SW480 (cell line): ENCODE data around the gene ADAM15.
A peak's percentile ranks its signal among the peaks of the same experiment; 100 is the strongest.

Source experiments
- DNase-seq: peaks from one replicate; pipeline ENCODE4 v3.0.0-alpha.2; 2016; ENCODE audit warnings: low spot score

The ADAM15 gene

DNA sequence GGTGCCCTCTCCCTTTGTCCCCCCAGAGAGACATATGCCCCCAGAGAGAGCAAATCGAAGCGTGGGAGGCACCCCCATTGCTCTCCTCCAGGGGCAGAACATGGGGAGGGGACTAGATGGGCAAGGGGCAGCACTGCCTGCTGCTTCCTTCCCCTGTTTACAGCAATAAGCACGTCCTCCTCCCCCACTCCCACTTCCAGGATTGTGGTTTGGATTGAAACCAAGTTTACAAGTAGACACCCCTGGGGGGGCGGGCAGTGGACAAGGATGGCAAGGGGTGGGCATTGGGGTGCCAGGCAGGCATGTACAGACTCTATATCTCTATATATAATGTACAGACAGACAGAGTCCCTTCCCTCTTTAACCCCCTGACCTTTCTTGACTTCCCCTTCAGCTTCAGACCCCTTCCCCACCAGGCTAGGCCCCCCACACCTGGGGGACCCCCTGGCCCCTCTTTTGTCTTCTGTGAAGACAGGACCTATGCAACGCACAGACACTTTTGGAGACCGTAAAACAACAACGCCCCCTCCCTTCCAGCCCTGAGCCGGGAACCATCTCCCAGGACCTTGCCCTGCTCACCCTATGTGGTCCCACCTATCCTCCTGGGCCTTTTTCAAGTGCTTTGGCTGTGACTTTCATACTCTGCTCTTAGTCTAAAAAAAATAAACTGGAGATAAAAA lies 35.9 kb downstream of the ADAM15 start:
- DNase-seq = no peak

DNA sequence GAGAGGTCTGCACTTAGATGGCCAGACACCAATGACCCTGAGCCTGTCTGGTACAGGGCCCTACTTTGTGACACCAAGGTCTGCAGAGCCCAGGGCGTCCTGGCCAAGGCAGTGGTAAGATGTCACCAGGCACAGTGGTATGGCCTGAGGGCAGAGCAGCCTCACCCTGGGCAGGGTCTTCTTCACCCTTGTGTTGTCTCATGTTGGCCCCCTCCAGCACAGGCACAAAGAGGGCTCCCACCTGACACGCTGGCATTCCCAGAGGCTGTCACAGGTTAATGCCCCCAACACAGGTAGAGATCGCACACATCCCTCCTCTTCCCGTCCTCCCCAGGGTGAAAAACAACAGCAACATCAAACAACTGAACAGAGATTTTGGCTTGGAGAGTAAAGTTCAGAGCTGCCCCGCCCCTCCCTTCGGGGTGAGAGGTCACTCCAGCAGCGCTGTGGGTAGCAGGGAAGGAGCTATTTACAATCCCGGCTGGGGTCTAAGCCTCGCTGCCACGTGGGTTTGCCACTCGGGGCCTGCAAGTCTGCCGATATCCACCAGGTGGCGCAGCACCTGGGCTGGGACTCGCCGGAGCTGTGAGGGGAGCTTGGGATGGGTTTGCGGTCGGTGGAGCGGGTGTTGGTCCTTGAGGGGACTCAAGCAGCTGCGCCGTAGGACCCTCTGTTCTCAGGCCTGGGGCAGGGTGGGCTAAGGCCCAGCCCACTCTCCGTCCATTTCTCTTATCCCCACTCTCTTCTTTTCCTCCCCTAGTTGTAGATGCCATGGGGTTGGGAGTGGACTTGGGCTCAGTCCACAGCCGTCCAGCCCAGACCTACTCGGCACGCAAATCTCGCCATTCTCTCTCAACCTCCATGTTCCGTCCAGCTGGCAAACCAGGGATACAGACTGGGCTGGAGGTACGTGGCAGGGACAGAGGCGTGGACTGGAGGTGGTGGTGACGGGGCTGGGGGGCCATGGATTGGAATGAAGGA lies 40.2 kb downstream of the ADAM15 start:
- peak; percentile 57 for DNase-seq

- no peak for DNase-seq
Measured at GRCh38 chr1:155092131-155092530, 41.0 kb downstream of the ADAM15 start.

- no peak for DNase-seq
Measured at GRCh38 chr1:155092641-155093040, 41.5 kb downstream of the ADAM15 start.

- peak; percentile 79 for DNase-seq
Measured at GRCh38 chr1:155093911-155094621, 43.0 kb downstream of the ADAM15 start.

- no peak for DNase-seq
Measured at GRCh38 chr1:155094622-155094948, 43.5 kb downstream of the ADAM15 start.

DNA sequence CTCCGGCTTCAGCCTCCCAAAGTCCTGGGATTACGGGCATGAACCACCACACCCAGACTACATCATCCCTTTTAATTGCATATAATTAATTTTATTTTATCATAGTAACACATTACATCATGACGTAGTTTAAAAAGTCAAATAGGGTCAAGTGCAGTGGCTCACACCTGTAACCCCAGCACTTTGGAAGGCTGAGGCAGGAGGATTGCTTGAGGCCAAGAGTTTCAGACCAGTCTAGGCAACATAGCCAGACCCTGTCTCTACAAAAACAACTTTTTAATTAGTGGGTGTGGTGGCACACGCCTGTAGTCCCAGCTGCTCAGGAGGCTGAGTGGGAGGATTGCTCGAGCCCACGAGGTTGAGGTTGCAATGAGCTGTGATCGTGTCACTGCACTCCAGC lies 48.2 kb downstream of the ADAM15 start:
- no peak for DNase-seq

DNA sequence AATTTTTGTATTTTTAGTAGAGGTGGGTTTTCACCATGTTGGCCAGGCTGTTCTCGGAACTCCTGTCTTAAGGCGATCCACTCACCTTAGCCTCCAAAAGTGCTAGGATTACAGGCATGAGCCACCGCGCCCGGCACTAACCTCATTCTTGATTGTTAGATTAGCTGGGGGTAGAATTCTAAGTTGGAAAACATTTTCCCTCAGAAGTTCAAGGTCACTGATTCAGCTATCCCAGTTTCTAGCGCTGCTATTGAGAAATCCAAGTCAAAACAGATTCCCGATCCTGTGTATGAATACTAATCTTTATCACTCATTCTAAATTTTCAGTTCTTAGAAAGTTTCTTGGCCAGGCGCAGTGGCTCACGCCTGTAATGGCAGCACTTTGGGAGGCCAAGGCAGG lies 52.2 kb downstream of the ADAM15 start:
- DNase-seq = no peak

- no peak for DNase-seq
Measured at GRCh38 chr1:155104605-155105534, 53.8 kb downstream of the ADAM15 start.

DNA sequence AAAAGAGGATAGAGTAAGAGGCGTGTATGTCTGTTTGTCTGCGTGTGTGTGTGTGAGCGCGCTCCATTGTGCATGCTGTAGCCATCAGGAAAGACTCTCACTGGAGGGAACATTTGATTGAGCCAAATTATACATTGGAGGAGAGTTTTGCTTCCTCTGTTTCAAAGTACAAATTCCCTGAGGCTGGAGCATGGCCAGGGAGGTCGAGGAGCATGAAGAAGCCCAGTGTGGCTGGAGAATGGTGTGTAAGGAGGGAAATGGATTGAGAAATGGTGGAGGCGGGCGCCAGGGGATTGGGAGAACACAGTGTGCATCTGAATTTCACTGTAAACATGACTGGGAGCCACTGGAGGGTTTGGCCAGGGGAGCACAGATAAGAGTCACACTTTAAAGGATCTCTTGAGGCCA lies 54.5 kb downstream of the ADAM15 start:
- no peak for DNase-seq

DNA sequence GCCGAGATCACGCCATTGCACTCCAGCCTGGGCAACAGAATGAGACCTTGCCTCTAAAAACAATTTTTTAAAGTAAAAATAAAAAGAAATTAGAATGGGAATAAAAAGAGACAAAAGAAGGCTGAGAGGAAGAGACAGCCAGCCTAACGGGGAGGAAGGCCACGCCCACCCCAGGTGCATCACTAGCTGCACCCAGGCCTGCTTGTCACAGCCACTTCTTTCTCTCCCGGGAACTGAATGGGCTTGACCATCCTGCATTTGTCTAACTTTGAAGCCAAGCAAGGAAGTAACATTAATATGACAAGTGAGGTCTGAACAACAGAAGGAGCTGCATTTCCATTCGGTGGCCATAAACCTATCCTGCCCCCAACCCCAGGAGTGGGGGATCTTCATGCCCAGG lies 55.7 kb downstream of the ADAM15 start:
- no peak for DNase-seq

DNA sequence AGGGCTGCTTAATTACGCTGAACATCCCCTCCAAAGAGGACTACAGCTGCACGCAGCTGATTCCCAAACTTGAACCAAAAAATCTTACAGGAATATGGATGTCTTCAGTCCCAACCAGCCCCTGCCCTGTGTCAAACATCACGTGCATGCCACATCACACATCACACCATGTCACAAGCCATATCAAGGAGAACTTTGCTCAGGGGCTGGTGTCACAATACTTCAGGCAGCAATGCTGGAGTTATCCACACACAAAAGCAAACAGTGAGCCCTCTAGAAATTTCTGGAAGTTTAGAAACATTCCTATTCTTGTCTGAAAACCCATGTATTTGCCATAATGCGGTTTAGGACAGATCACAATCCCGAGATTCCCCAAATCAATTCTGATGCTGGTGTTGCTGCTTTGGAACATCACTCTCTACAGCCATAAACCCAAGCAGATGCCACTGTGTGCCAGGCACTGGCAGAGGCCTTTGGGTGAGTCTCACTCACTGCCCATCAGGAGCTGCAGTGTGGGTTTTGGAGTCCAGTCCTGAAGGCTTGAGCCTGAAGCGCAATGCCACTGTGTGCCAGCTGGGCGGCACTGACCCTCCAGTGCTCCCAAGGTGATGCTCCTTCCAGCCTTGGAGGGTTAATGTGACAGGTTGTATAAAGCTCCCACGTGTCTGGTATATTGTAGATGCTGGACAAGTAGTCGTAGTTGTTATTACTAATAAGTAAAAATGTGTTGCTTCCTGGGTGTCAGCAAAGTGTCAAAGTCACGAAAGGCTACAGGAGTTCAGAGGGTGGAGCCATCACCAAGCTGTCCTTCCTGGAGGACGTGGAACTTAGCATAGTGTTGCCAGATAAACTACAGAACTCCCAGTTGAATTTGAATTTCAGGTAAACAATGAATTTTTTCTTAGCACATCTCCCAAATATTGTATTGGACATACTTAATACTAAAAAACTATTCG lies 56.5 kb downstream of the ADAM15 start:
- no peak for DNase-seq

DNA sequence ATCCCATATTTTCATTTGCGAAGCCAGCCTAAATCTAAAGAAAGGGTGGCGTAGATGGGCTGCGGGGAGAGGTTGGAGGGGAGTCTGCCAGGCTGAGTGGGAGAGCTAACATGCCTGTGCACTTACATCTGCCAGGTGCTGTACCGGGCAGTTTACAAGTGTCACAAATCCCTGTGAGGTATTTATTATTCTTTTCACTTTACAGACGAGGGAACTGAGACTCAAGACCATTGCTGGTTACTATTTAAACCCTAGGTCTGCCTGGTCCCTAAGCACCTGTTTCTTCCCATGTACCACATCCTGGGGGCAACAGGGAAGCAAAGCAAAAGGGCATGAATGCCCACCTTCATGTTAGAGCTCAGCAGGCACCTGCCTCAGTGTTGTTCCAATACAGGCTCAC lies 57.2 kb downstream of the ADAM15 start:
- no peak for DNase-seq

DNA sequence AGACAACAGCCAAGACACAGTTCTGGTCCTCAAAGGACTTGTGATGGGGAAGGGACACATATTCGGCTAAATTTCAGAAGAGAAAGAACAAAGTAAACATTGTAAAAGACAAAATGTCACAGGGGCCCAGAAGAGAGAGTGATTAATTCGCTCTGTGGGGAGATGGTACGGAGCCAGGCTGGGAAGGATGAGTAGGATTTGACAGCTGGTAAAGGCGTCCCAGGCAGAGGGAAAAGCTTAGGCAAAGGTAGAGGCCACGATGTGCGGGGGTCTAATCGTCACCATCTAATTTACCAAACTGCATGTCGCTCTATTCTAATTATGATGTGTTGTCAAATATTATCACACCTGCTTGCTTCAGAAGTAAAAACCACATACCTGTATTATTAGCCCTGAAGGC lies 59.3 kb downstream of the ADAM15 start:
- no peak for DNase-seq

- no peak for DNase-seq
Measured at GRCh38 chr1:155110826-155111225, 59.7 kb downstream of the ADAM15 start.
